ENCODE data around the gene GCDH.
A peak's percentile ranks its signal among the peaks of the same experiment; 100 is the strongest.

The GCDH gene

DNA sequence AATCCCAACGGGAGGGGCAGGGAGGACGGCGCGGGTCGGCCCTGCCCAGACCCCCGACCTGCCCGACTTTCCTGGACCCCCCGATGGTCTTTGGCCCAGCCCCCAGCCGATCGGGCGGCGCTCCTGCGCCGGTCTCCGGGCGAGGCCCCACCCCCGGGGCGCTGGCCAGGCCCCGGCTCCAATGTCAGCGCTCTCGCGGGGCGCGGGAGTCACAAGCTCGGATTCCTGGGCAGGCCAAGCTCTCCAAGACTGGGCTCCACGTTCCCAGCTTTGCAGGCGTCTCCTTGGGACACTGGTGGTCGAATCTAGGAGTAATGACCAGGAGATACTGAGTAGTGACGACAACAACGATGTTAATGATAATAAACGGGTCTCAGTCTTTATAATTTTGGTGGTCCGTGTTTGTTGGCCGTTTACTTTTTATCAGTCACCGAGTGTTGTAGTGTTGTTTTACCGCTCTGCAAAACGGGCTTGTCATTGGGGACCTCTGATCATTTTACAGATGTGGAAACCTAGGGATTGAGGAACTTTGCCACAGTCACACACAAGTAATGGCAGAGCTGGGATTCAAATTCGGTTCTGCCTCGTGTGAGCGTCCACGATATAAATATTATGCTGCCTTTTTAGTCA lies 55.2 kb downstream of the GCDH start:
- peak in 2 of 3 experiments; percentile 28 to 35 for DNase-seq
- Mint-ChIP-seq H3K27me3 (no peaks in the 10 kb centered on the region), H3K9me3 (no peaks in the 10 kb centered on the region)

DNA sequence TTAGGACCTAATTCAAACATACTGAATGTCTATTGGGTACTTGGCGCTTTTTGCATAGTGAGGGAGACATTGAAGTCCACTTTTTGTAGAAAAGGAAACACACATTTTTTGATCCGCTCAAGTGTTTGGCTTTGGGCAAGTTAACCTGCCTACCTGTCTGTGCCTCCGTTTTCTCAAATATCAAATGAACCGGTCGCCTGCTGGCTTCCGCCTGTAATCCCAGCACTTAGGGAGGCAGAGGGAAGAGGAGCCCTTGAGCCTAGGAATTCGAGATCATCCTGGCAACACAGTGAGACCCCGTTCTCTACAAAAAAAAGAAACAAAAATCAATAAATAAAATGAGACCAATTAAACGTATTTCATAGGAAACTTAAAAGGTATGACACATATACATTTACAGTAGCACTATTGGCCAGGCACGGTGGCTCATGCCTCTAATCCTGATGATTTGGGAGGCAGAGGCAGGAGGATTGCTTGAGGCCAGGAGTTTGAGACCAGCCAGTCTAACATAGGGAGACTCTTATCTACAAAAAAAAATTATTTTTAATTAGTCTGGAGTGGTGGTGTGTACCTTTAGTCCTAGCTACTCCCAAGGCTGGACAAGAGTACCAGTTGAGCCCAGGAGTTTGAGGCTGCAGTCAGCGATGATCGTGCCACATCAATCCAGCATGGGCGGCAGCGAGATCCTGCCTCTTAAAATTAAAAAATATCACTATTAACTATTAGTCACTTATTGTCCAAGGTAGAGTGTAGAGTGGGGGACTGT lies 56.0 kb downstream of the GCDH start:
- peak overlapping the region; percentile 98 for H3K27ac Mint-ChIP-seq
- H3K4me1 Mint-ChIP-seq (ENCODE audit: low read depth in 2 of 2) = peaks cover 20 to 31% of the 10 kb centered on the region in 2 donors
- H3K9me3 Mint-ChIP-seq = no peaks in the 10 kb centered on the region
- H3K36me3 Mint-ChIP-seq (ENCODE audit: insufficient read depth) = peaks cover 78% of the 10 kb centered on the region
- peak overlapping the region; percentile 96 to 97 for H3K4me3 Mint-ChIP-seq
- no peak for DNase-seq
- ATAC-seq (replicated peaks) = no peak
- H3K27me3 Mint-ChIP-seq = no peaks in the 10 kb centered on the region

More for the DNA sequence above, 55.2 kb downstream of the GCDH start:
- Mint-ChIP-seq H3K4me3 (peak overlapping the region; percentile 96 to 97), H3K27ac (peak overlapping the region; percentile 98), H3K4me1 (ENCODE audit: low read depth in 2 of 2) (peaks cover 20 to 31% of the 10 kb centered on the region in 2 donors), H3K36me3 (ENCODE audit: insufficient read depth) (peaks cover 79% of the 10 kb centered on the region)
- ATAC-seq (replicated peaks) = peak; percentile 53

DNA sequence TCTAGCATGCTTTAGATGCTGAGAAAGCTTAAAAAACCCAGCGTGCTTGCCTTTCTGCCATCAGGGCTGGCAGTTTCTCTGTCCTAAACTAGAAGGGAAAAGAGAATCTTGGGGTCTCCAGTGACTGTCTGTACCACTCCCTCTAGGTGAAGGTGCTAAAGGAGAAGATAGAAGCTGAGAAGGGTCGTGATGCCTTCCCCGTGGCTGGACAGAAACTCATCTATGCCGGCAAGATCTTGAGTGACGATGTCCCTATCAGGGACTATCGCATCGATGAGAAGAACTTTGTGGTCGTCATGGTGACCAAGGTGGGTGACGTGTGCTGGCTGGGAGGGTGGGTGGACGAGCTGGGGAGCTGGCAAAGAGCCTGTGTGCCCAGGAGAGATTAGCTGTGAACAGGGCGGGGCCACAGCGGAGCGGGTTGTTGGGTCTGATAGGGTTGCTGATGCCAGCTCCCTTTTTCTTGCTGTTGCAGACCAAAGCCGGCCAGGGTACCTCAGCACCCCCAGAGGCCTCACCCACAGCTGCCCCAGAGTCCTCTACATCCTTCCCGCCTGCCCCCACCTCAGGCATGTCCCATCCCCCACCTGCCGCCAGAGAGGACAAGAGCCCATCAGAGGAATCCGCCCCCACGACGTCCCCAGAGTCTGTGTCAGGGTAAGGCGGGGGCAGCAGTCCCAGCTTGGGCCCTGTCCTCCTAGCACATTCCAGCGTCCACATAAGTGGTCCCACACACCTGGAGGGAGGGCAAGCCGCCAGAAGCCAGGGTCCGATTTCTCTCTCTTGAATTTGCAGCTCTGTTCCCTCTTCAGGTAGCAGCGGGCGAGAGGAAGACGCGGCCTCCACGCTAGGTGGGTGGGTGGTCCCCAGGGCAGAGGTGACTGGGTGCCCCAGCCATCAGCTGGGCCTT lies 57.0 kb downstream of the GCDH start:
- ATAC-seq (replicated peaks) (no peak), DNase-seq (no peak)
- H3K27me3 Mint-ChIP-seq = no peaks in the 10 kb centered on the region
- H3K4me1 Mint-ChIP-seq (ENCODE audit: low read depth in 2 of 2) = peaks cover 20 to 26% of the 10 kb centered on the region in 2 donors
- H3K36me3 Mint-ChIP-seq (ENCODE audit: insufficient read depth) = peaks cover 77% of the 10 kb centered on the region
- peak overlapping the region in 1 of 2 donors; percentile 33 for H3K4me3 Mint-ChIP-seq
- H3K27ac Mint-ChIP-seq = no peak overlapping the region
- no peaks in the 10 kb centered on the region for H3K9me3 Mint-ChIP-seq

DNA sequence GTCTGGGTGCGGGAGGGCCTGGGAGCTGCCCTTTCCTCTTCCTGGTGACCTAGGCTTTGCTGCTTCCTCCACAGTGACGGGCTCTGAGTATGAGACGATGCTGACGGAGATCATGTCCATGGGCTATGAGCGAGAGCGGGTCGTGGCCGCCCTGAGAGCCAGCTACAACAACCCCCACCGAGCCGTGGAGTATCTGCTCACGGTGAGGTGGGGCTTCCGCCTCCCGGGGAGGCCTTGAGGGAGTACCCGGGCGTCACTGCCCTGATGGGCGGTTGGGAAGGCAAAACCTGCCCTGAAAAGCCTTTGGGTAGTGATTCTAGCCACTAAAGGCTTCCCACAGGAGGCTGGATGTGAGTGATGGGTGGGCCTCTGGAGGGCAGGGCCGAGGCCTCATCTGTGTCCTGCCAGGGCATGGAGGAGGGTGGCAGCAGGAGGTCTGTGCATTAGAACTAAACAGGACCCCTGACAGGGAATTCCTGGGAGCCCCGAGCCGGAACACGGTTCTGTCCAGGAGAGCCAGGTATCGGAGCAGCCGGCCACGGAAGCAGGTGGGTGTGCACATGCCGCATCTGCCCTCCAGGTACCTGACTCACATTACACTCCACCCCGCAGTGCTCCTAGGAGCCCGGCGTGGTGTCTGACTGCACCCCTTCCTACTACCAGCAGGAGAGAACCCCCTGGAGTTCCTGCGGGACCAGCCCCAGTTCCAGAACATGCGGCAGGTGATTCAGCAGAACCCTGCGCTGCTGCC lies 57.8 kb downstream of the GCDH start:
- no peak for DNase-seq
- Mint-ChIP-seq H3K9me3 (no peaks in the 10 kb centered on the region), H3K27me3 (no peaks in the 10 kb centered on the region), H3K36me3 (ENCODE audit: insufficient read depth) (peaks cover 73% of the 10 kb centered on the region), H3K4me3 (peak overlapping the region in 1 of 2 donors; percentile 33), H3K27ac (no peak overlapping the region), H3K4me1 (ENCODE audit: low read depth in 2 of 2) (peaks cover 15 to 21% of the 10 kb centered on the region in 2 donors)
- ATAC-seq (replicated peaks) = no peak

Measured in effector memory CD8-positive, alpha-beta T cell (primary cell).